GM23338 (cell line): Measurements from ENCODE around the gene ZNF346. TPM values are rescaled to one million over a fixed set of nuclear protein-coding genes. Genes with fewer than 3 reads are reported as not detected.

Experiments
- polyA plus RNA-seq: library from polyadenylated mRNA; unstranded; fragments of >200 nt; fragmentation: Nextera tagmentation; extraction: Ambion mirVana; gene quantifications from 2 replicates; pipeline ENCODE4 v1.2.1, GENCODE V29; 2016
- total RNA-seq: library from RNA; depleted of rRNA; stranded (reverse); fragments of >200 nt; shearing (Covaris generic); gene quantifications from 2 replicates; pipeline ENCODE4 v1.2.3, GENCODE V29; 2014; rRNA removed

ZNF346 gene
- total and polyA plus RNA-seq, 2 experiments from 2014 or later, result 11.0 to 27.2 TPM

Other genes starting within 250 kb of the ZNF346 start
- gene UNC5A, start 212.1 kb upstream of the ZNF346 start, total RNA-seq, result 3.9 and 7.3 TPM in 2 replicates
- 0.92 and 1.1 TPM in 2 replicates for gene UNC5A, start 212.1 kb upstream of the ZNF346 start, polyA plus RNA-seq
- not detected in 2 replicates for gene HK3, start 123.3 kb upstream of the ZNF346 start, total RNA-seq
- gene HK3, start 123.3 kb upstream of the ZNF346 start, polyA plus RNA-seq, result not detected in 2 replicates
- 28.1 and 40.1 TPM in 2 replicates for gene UIMC1, start 15.9 kb upstream of the ZNF346 start, total RNA-seq
- gene UIMC1, start 15.9 kb upstream of the ZNF346 start, polyA plus RNA-seq, result 33.7 and 36.4 TPM in 2 replicates
- gene FGFR4, start 64.2 kb downstream of the ZNF346 start, total RNA-seq, result 145 and 150 TPM in 2 replicates
- 40.3 and 43.4 TPM in 2 replicates for gene FGFR4, start 64.2 kb downstream of the ZNF346 start, polyA plus RNA-seq
- 85.9 and 106 TPM in 2 replicates for gene NSD1, start 111.1 kb downstream of the ZNF346 start, total RNA-seq
- gene NSD1, start 111.1 kb downstream of the ZNF346 start, polyA plus RNA-seq, result 82.5 and 96.4 TPM in 2 replicates